GM19240 (cell line): Measurements from ENCODE around the gene TWSG1.
"Not testable (repeated sequence)": the region's sequence is repeated elsewhere in the genome, so short reads cannot be mapped to it uniquely, and the experiment has no call there.

Experiments
- DNase-seq: peaks from one replicate; pipeline ENCODE4 v3.0.0; 2011; ENCODE audit warnings: low spot score; ENCODE audit not compliant: insufficient read length

Gene TWSG1

DNA sequence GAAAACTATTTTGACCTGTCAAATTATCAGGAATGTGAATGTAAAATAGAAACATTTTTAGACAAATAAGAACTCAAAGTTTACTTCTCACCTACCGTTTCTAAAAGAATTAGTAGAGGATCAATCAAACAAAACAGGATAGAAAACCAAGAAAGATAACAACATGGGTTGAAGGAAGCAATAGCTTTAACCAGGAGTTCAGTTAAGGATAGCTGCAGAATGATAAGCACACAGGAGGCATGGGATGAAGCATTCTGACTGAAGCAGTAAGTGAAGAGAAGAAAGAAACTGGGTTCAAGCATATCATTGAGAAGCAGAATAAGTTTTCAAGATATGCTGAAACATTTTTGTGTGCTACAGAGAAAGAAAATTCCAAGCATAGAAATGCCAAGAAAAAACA, 52.3 kb downstream of the TWSG1 start:
- DNase-seq: no peak

DNA sequence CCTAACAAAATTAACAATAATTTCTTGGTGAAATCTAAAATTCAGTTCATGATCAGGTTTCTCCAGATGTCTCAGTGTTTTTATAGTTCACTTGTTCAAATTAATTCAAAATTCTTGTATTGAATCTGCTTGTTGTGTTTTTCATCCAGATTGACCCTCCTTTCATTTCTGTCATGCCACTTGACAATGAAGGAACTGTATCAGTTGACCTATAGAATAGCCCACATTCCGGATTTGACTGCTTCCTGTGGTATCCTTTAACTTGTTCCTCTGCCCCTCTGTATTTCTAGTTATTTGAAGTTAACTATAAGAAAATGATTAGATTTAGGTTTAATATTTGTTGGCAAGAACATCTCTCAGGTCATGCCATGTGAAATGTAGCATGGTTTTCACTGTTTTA, 53.3 kb downstream of the TWSG1 start:
- DNase-seq: no peak

DNA sequence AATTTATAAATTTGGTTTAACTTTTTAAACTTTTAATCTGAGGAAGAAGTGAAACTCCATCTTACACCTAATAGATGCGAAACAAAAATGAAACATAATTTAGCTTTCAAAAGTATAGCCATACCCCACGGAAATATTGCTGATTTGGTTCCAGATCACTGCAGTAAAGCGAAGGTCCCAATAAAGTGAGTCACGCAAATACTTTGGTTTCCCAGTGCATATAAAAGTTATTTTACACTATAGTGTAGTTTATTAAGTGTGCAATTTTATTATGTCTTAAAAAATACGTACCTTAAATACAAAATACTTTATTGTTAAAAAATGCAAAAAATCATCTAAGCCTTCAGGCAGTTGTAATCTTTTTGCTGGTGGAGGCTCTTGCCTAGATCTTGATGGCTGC, 55.1 kb downstream of the TWSG1 start:
- no peak for DNase-seq

DNA sequence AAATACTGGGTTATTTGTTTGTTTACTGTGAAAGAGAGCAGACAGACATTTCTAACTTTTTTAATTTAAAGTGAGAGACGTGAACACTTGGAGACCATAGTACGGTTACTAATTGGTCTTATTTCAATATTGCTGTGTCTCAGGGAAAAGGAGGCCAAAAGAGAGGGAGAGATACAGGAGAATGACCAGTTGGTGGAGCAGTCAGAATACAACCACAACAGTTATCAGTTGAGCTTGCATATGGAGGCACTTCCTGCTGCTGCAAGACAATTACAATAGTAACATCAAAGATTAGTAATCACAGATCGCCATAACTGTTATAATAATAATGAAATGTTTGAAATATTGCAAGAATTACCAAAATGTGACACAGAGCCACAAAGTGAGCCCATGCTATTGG, 58.2 kb downstream of the TWSG1 start:
- no peak for DNase-seq

DNA sequence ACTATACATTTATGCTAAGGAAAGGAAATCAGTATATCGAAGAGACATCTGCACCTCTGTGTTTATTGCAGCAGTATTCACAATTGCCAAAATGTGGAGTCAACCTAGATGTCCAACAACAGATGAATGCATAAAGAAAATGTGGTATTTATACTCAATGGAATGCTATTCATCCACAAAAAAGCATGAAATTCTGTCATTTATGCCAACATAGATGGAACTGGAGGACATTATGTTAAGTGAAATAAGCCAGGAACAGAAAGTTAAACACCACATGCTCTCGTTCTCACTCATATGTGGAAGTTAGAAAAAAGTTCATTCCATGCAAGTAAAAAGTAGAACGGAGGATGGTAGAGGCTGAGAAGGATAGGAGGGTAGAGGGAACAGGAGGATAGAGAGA, 59.5 kb downstream of the TWSG1 start:
- no peak for DNase-seq

DNA sequence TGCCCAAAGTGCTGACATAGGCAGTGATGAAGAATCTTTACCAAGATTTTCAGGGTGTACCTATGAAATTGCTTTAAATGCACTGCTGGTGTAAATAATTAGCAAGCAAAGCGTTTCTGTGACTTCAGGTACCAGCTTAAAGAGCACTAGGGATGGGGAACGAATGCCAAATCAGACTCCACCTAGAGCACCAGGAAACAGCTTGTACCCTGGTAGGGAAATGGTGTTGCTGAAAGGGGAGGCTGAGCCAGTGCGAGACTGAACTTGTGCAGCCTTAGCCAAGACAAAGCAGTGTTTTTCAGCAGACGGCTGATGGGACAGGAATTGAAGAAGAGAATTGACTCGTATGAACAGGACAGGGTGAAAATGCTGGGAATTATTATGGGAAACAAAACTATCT, 65.6 kb downstream of the TWSG1 start:
- no peak for DNase-seq

DNA sequence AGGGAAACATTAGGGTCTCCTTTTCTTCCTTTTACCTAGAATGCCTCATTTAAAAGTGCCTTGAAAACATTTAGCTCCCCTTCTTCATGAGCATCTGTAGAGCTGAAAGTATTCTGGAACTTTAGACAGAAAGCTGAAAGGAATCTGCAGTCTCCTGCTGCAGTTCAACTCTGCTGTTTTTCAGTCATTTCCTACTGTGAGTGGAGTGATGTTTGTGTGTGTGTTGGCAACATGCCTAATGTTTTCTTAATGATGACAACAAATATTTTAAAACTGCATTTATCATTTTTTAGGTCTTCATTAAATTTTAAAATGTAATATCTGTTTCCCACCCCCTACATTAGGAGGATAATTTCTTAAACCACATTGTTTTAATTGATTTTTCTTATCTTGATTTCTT, 66.6 kb downstream of the TWSG1 start:
- DNase-seq: no peak

DNA sequence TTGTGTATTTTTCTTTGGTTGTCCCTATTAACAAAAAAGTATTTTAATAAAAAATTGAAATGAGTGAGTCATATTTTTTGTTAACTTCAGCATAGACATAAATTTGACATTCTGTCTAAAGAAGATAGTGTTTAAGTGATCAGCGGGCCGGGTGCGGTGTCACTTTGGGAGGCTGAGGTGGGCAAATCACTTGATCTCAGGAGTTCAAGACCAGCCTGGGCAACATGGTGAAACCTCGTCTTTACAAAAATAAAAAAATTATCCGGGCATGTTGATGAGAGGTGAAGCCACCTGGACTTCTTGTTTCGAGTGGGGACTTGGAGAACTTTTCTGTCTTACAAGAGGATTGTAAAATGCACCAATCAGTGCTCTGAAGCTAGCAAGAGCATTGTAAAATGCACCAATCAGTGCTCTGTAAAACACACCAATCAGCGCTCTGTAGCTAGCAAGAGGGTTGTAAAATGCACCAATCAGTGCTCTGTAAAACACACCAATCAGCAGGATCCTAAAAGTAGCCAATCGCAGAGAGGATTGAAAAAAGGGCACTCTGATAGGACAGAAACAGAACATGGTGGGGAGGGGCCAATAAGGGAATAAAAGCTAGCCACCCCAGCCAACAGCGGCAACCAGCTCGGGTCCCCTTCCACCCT, 67.9 kb downstream of the TWSG1 start:
- not testable (repeated sequence) for DNase-seq

DNA sequence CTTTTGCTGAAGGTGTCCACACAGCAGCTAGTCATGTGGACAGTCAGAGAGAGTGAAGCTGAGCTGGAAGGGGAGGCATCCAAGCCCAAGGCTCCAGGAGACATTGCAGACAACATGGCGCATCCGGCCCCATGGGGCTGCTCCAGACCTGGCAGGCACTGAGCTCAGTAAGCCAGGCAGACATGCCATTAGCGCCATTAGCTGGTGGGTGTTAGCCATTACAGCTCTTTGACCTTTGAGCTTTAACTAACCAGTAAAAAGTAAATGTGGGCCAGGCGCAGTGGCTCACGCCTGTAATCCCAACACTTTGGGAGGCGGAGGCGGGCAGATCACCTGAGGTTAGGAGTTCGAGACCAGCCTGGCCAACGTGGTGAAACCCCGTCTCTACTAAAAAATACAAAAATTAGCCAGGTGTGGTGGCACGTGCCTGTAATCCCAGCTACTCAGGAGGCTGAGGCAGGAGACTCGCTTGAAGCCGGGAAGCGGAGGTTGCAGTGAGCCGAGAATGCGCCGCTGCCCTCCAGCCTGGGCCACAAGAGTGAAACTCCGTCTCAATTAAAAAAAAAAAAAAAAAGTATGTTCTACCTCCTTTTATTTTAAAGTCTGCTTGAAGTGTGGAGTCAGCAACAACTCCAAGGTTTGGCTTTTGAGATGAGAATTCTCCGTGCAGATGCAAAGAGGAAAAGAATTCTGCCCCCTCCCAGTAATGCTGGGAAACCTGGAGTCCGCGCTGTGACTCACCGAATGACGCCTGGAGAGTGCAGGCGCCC, 69.4 kb downstream of the TWSG1 start:
- DNase-seq: no peak

DNA sequence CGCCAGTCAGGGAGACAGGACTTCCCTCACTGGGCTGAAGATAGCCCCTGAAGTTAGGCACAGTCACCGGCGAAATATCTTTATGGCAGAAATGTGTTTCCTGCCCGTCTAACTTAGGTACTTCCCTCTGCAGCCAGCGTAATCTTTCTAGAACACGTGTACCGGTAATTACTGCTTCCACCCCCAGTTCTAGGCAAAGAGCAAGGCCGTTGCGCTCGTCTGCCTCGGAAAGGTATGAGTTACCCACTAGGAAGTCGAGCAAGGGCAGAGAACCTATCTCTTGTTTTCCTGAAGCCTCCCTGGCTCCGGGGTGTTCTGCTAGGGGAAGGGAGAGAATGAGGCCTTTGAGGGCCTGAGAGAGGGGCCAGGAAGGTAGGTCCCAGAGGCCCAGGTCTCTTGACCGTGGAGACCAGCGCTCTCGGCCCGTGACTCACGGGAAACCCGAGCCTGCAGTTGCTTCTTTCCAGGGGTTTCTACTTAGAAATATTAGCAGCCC, 70.0 kb downstream of the TWSG1 start:
- no peak for DNase-seq

DNA sequence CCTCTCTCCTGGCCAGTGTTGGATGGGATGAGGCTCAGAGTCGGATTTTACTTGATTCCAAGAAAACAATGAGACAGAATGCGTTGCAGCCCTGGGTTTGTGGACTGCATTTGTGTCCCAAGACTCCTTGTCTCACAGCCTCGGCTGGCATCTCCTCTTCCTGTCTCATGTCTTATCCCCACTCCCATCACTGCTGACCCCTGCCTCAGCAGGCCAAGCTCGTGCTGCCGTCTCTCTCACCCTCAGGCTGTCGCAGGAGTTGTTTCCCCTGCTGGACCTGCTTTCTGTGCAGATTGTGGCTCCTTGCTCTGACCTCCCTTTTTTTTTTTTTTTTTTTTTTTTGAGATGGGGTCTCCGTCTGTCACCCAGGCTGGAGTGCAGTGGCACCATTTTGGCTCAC, 70.6 kb downstream of the TWSG1 start:
- DNase-seq: no peak

DNA sequence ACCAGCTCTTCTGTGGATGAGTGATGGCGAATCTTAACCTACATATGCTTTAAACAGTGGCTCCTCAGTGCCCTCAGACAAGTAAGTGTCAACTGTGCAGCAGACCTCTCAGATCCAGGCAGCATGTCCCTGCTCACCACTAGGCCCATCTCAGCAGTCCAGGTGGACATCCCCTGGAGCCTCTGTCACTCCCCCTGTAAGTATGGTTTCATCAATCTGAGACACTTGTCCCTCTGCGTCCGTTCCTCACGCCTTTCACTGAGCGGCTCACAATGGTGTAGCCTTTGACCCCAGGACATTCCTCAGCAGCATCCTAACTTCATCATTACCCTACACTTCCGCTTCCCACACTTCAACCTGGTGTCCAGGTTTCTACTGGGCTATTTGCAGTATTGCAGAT, 71.4 kb downstream of the TWSG1 start:
- DNase-seq: no peak

DNA sequence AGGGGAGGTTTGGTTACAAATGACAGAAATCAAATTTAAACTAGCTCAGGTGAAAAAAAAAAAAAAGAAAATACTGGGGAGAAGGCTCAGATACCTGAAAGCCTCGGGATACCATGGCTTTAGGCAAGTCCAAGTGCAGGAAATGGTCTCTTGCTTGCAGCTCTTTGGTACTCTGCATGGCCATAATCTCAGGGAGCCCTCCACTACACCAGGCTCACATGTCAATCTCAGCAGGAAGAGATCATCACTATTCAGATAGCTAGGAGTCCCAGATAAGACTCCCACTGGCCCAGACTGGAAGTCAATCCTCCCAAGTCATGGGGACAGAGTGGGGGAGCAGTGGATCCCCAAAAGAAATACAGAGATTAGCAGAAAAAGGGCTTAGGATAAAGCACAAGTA, 75.9 kb downstream of the TWSG1 start:
- DNase-seq: no peak

DNA sequence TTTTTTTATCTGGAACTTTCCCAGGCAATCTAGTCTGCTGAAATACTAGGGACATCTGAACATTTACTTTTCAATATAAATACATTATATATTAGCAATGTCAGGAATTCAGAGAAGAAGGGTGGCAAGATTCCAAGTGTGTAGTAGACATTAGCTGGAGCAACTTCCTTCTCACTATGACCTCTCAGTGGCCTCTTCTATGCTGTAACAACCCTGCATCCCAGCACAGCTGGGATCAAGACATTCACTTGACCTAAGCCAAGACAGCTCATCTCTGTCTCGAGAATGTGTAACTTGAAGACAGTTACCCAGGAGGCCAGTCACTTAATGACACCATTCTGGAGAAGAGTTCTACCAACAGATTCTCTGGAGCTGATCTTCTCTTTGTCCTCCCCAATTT, 79.0 kb downstream of the TWSG1 start:
- no peak for DNase-seq

DNA sequence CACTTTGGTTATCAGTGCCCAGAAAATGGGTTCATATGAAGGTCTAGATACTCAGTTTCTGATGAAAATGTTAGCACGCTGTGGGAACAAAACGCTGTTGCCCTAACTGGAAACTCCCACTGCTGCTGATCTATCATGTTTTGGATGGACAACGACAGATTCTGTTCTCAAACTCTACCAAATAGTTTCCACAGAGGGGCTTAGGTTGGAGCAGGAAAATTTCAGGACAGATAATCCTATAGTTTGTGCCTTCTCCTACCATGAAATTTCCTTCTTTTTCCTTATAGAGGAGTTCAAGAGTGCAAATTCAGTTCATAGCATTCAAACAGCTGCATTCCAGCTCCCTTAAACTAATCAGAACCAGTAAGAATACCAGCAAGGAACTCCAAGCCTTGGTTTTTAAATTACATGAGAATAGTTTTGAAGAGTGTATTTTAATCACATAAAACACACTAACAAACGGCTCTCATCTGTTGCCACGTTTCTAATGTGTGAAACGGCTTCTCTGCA, 82.0 kb downstream of the TWSG1 start:
- DNase-seq: no peak

DNA sequence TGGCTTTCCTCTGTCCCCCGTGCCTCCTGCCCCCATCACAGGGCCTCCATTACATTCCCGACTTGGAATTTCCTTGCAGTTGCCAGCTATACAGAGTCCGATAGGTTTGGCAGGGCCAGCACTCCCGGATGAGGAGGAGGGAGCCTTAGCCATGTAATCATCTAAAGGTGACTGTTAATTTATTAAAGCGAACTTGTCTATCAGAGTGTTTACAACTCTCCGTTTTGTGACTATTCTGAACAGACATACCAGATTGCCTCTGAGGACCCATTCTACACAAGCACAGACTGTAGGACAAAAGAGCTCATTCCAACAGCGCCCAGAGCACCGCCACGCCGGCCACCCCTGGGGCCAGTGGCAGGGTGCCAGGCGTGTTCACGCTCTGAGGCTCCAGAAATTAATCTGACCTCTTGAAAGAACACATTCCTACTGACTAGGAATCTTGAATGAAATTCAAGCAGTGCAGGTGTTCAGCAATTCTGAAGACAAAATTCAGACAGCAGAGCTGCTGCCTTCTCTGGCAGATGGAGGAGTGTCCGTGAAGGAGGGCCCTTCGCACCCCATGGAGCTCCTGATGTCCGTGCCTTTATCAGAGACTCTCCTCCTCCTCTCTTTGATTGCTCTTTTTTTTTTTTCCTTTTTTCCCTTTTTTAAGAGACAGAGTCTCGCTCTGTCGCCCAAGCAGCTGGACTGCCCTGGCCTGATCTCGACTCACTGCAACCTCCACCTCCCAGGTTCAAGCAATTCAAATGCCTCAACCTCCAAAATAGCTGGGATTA, 82.7 kb downstream of the TWSG1 start:
- DNase-seq: no peak

DNA sequence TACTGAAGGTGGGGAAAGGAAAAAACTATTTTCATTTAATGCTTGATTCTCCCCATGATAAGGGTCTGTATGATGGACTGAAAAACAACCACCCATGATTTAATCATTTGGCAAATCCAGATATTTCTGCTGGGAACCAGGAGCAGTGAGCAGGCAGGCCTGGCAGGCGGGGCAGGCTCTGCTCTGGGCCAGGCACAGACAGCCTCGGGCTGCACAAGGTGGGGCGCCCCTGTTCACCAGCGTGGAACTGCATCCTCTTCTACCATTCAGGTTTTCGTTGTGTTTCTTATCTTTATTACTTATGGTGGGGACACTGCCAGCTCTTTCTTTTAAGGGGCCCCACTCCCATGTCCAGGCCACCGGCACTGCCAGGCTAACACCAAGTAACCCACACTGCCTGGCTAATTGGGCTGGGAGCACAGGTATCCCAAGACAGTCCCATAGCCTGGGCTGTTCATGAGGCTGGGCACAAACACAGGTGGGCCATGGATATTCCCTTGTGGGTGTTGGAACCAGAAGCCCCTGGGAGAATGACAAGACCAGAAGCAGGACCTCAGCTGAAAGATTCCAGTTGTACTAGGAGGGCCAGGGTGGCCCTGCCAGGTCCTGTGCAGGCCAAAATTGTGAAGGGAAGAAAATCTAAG, 83.6 kb downstream of the TWSG1 start:
- no peak for DNase-seq

DNA sequence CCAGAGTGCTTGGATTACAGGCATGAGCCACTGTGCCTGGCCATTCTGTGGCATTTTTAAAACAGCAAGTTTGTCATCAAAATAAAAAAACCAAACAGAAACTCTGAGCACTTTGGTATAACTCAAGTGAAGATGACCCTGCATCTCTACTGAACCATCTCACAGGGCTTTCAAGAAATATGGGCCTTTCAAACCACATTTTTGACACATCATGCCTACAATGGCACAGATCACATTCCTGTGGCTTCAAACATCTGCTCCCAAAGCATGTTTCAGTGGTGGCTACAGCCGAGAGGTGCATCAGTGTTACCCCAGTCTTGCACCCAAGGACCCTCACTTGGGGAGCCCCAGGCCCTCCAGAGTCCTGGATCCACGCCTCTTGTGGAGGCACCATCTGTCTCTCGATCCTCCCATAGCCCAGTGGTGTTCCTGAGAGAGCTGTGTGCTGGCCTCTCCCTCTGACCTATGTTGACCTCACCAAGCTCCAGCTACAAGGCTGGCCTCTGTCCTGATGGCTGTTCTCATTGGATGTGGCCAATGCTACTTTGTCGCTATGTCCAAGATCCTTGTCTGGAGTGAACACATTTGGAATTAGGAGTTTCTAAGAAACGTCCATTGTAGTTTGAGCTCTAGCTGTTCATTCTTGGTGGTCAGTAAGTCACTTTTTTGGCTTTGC, 85.5 kb downstream of the TWSG1 start:
- DNase-seq: no peak

DNA sequence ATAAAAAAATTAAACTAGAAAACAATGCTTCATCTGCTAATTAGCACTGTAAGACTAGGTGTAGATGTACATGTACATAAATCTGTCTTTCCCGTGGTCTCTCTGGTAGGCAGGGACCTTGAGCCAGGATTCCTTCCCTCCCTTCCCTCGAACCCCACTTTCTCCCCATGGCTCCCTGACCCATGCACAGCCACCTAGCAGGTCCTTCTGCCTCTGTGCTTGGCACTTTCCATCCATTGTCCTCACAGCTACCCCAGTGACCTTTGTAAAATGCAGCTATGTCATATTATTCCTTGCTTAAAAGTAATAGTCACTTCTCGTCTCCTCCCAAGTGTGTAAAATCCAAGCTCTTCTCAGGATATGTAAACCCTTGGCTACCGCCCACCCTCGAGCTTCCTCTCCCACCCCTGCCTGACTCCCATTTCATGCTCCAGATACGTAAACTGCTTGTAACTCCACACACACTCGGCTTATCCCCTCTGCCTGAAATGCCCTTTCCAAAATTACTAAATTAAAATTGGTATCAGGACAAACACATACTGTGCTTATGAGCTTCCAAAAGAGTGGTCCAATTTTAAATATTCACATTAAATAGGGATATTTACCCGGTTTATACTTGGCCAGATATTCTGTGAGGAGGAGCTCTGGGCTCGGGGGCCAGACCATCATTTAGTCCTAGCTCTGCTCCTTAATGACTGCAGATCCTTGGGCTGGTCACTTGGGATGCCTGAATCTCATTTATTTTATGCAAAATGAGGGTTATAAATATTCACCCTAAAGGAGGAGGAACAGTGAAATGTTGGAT, 86.7 kb downstream of the TWSG1 start:
- no peak for DNase-seq

DNA sequence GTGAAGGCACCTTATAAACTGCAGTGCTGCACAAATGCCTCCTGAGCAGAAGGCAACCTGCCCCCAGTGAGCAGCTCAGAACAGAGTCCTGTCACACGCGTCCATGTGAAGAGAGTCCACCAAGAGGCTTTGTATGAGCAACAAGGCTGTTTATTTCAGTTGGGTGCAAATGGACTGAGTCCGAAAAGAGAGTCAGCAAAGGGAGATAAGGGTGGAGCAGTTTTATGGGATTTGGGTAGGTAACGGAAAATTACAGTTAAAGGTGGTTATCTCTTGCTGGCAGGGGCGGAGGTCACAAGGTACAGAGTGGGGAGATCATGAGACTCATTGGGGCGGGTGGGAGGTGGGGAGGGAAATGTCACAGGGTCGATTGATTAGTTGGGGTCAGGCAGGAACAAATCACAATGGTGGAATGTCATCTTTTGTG, 87.3 kb downstream of the TWSG1 start:
- DNase-seq: no peak
